Smooth muscle cell (in vitro differentiated cells): ENCODE results near the gene PCBP1. TPM values are rescaled to one million over a fixed set of nuclear protein-coding genes. Genes with fewer than 3 reads are reported as not detected.
"Not testable (repeated sequence)": the region's sequence is repeated elsewhere in the genome, so short reads cannot be mapped to it uniquely, and the experiment has no call there.

ENCODE experiments used
- DNase-seq: peaks from one replicate; lab custom pipeline; 2025; ENCODE audit not compliant: unreplicated experiment; lab: John Stamatoyannopoulos, UW
- H2AFZ ChIP-seq: fragments of 200-600 bp; sonication (generic); 2 replicates; pipeline ENCODE4 v1.6.0; 2016; ENCODE audit warnings: antibody characterized with exemption, low read depth, mild to moderate bottlenecking
- H3F3A ChIP-seq: fragments of 200-600 bp; sonication (generic); 2 replicates; pipeline ENCODE4 v1.6.0; 2017; ENCODE audit warnings: antibody characterized with exemption, low read depth
- H3K27ac ChIP-seq: fragments of 200-600 bp; sonication (generic); 2 replicates; pipeline ENCODE4 v1.5.1; 2016; ENCODE audit warnings: low read depth, mild to moderate bottlenecking
- H3K27me3 ChIP-seq: fragments of 200-600 bp; sonication (generic); 2 replicates; pipeline ENCODE4 v1.6.1; 2016; ENCODE audit warnings: low read depth, mild to moderate bottlenecking
- H3K36me3 ChIP-seq: fragments of 200-600 bp; sonication (generic); 2 replicates; pipeline ENCODE4 v1.5.1; 2016; ENCODE audit warnings: low read depth
- H3K4me1 ChIP-seq: fragments of 200-600 bp; sonication (generic); 2 replicates; pipeline ENCODE4 v1.5.1; 2016; ENCODE audit warnings: low read depth
- H3K4me2 ChIP-seq: fragments of 200-600 bp; sonication (generic); 2 replicates; pipeline ENCODE4 v1.6.0; 2016; ENCODE audit warnings: mild to moderate bottlenecking
- H3K4me3 ChIP-seq: fragments of 200-600 bp; sonication (generic); 2 replicates; pipeline ENCODE4 v1.5.1; 2016; ENCODE audit warnings: mild to moderate bottlenecking
- H3K79me2 ChIP-seq: fragments of 200-600 bp; sonication (generic); 2 replicates; pipeline ENCODE4 v1.6.0; 2016; ENCODE audit warnings: low read depth, mild to moderate bottlenecking
- H3K9ac ChIP-seq: fragments of 200-600 bp; sonication (generic); 2 replicates; pipeline ENCODE4 v1.6.0; 2016; ENCODE audit warnings: low read depth
- H3K9me3 ChIP-seq: fragments of 200-600 bp; sonication (generic); replicated peaks from 2 replicates; pipeline ENCODE4 v1.5.1; 2016; ENCODE audit warnings: low read depth
- H4K20me1 ChIP-seq: fragments of 200-600 bp; sonication (generic); 2 replicates; pipeline ENCODE4 v1.6.0; 2016; ENCODE audit warnings: low read depth
- WGBS: methylation state at CpG from one replicate; pipeline ENCODE4 v1.1.7; 2016; ENCODE audit warnings: low lambda C conversion rate; 5-methylcytosine and 5-hydroxymethylcytosine counted together
- polyA plus RNA-seq: library from polyadenylated mRNA; unstranded; fragments of >200 nt; fragmentation: Nextera tagmentation; extraction: Ambion mirVana; gene quantifications from 2 replicates; pipeline ENCODE4 v1.2.1, GENCODE V29; 2016
- total RNA-seq: library from RNA; depleted of rRNA; stranded (reverse); fragments of >200 nt; gene quantifications from 2 replicates; pipeline ENCODE4 v1.2.3, GENCODE V29; 2014
- TF ChIP-seq, protein P1 (sequence below): fragments of 200-600 bp; sonication (generic); IDR thresholded peaks from 2 replicates; pipeline ENCODE4 v1.5.1; 2017; ENCODE audit warnings: borderline replicate concordance, mild to moderate bottlenecking, antibody characterized with exemption; ENCODE audit not compliant: insufficient read depth, poor library complexity, severe bottlenecking

The PCBP1 gene
- total and polyA plus RNA-seq, 2 experiments from 2014 or later = 109 to 145 TPM

DNA sequence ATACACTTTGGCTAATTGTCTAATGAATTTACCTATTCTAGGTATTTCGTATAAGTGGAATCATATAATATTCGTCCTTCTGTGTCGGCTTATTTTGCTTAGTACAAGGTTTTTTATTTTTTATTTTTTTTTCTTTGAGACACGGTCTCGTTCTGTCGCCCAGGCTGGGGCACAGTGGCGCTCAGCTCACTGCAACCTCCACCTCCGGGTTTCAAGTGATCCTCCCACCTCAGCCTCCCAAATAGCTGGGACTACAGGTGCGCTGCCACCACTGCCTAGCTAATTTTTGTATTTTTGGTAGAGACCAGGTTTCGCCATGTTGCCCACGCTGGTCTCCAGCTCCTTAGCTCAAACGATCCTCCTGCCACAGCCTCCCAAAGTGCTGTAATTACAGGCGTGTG, 38.2 kb downstream of the PCBP1 start:
- peak overlapping the region; percentile 86 for H3K4me2 ChIP-seq
- no peaks in the 10 kb centered on the region for H3K9me3 ChIP-seq
- H3K27ac ChIP-seq = peak overlapping the region; percentile 91
- H3K27me3 ChIP-seq = no peaks in the 10 kb centered on the region
- peaks cover 11% of the 10 kb centered on the region for H3F3A ChIP-seq
- TF ChIP-seq, protein P1, sequence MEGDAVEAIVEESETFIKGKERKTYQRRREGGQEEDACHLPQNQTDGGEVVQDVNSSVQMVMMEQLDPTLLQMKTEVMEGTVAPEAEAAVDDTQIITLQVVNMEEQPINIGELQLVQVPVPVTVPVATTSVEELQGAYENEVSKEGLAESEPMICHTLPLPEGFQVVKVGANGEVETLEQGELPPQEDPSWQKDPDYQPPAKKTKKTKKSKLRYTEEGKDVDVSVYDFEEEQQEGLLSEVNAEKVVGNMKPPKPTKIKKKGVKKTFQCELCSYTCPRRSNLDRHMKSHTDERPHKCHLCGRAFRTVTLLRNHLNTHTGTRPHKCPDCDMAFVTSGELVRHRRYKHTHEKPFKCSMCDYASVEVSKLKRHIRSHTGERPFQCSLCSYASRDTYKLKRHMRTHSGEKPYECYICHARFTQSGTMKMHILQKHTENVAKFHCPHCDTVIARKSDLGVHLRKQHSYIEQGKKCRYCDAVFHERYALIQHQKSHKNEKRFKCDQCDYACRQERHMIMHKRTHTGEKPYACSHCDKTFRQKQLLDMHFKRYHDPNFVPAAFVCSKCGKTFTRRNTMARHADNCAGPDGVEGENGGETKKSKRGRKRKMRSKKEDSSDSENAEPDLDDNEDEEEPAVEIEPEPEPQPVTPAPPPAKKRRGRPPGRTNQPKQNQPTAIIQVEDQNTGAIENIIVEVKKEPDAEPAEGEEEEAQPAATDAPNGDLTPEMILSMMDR = no peak
- H3K9ac ChIP-seq = peak overlapping the region; percentile 87
- peaks cover 9% of the 10 kb centered on the region for H3K4me1 ChIP-seq
- WGBS = 86% methylated on average over 13 of the region's 13 CpGs
- no peak for DNase-seq
- H4K20me1 ChIP-seq = no peaks in the 10 kb centered on the region
- H3K79me2 ChIP-seq = no peaks in the 10 kb centered on the region
- peak overlapping the region; percentile 77 for H2AFZ ChIP-seq
- H3K4me3 ChIP-seq = peak overlapping the region; percentile 54
- H3K36me3 ChIP-seq = no peaks in the 10 kb centered on the region

DNA sequence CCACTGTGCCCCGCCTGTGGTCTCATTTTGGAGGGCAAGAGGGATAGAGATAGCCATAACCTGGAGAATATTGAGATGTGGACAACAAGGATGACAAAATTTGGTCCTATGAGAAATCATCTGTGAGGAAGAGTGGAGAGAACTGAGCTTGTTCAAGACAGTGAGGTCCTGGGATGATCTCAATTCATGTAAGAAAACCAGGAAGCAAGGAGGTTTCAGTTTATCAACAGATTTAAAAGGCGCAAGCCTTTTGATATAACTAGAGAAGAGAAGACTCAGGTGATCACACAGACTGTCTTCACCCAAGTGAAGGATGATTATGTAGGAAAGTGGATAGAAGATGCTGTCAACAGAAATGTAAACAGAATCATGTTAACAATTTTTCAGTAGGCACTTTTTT, 39.1 kb downstream of the PCBP1 start:
- TF ChIP-seq, protein P1 = no peak
- DNase-seq = no peak
- peaks cover 11% of the 10 kb centered on the region for H3F3A ChIP-seq
- H3K4me2 ChIP-seq = no peak overlapping the region
- no peaks in the 10 kb centered on the region for H3K79me2 ChIP-seq
- no peak overlapping the region for H3K27ac ChIP-seq
- H3K27me3 ChIP-seq = no peaks in the 10 kb centered on the region
- peaks cover 11% of the 10 kb centered on the region for H3K4me1 ChIP-seq
- H3K36me3 ChIP-seq = no peaks in the 10 kb centered on the region
- no peak overlapping the region for H3K4me3 ChIP-seq
- no peaks in the 10 kb centered on the region for H3K9me3 ChIP-seq
- no peaks in the 10 kb centered on the region for H4K20me1 ChIP-seq
- no peak overlapping the region for H2AFZ ChIP-seq
- H3K9ac ChIP-seq = no peak overlapping the region
- WGBS = 100% methylated on average over 2 of the region's 2 CpGs

DNA sequence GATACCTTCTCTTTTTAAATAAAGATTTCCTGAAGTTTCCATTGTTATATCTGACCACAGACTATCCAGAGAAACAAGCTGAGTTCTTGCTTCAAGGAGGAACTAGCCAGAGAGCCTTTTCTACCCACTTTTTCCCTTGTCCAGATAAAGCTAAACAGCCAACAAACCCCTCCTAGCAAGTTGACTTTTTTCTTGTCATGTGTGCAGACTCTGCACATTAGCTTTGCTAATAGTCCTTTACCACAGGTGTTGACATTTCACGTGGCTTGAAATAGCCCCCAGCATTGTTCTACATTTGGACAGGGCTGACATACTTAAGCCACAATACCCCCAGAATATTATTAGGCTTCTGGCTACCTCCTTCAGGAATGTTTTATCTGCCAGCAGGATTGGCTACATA, 40.7 kb downstream of the PCBP1 start:
- TF ChIP-seq, protein P1 = no peak
- H3K27ac ChIP-seq = no peak overlapping the region
- 56% methylated on average over 1 of the region's 1 CpG for WGBS
- H3F3A ChIP-seq = peaks cover 15% of the 10 kb centered on the region
- no peaks in the 10 kb centered on the region for H4K20me1 ChIP-seq
- no peak overlapping the region for H3K4me3 ChIP-seq
- no peak overlapping the region for H3K9ac ChIP-seq
- no peaks in the 10 kb centered on the region for H3K36me3 ChIP-seq
- H3K79me2 ChIP-seq = no peaks in the 10 kb centered on the region
- no peaks in the 10 kb centered on the region for H3K27me3 ChIP-seq
- no peaks in the 10 kb centered on the region for H3K9me3 ChIP-seq
- H2AFZ ChIP-seq = no peak overlapping the region
- peaks cover 26% of the 10 kb centered on the region for H3K4me1 ChIP-seq
- H3K4me2 ChIP-seq = no peak overlapping the region
- no peak for DNase-seq

DNA sequence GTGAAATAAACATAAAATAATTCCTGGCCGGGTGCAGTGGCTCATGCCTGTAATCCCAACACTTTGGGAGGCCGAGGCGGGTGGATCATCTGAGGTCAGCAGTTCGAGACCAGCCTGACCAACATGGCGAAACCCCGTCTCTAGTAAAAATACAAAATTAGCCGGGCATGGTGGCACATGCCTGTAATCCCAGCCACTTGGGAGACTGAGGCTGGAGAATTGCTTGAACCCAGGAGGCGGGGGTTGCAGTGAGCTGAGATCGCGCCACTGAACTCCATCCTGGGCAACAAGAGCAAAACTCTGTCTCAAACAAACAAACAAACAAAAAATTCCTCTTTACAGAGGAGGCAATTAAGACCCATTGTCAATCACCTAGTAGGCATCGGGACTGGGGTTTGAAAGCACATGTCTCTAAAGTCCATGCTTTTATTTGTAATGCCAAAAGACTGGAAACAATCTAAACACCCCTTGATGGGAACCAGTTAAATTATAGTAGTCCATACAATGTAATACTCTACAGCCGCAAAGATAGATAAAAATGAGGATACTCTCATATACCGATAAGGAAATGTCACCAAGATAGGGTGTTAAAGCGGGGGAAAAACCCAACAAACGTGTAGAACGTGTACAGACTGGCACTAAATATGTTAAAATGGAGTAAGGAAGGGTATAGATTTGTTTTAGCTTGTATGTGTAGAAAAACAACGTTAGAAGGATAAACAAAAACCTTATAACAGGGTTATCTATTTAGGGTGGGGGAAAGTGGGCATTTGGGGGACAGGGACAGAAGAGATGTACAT, 44.3 kb downstream of the PCBP1 start:
- Histone ChIP-seq H3K4me2 (peak overlapping the region; percentile 78), H3K27ac (peak overlapping the region; percentile 86), H3K4me1 (peaks cover 17% of the 10 kb centered on the region), H2AFZ (peak overlapping the region; percentile 52), H3K4me3 (peak overlapping the region; percentile 39)
- not testable (repeated sequence) for H3K27me3 ChIP-seq, DNase-seq, H3K9ac ChIP-seq, H3K36me3 ChIP-seq, H3K9me3 ChIP-seq, H3K79me2 ChIP-seq, H3F3A ChIP-seq, H4K20me1 ChIP-seq
- 78% methylated on average over 17 of the region's 17 CpGs for WGBS
